HG03060 (cell line): Measurements from ENCODE around the gene ROBO2.

Source experiments
- ATAC-seq: cut with Tn5 transposase; IDR thresholded peaks from one replicate; pipeline ENCODE4 v1.9.1; 2021; ENCODE audit warnings: low read depth, moderate number of reproducible peaks; ENCODE audit not compliant: unreplicated experiment

ROBO2 gene

DNA sequence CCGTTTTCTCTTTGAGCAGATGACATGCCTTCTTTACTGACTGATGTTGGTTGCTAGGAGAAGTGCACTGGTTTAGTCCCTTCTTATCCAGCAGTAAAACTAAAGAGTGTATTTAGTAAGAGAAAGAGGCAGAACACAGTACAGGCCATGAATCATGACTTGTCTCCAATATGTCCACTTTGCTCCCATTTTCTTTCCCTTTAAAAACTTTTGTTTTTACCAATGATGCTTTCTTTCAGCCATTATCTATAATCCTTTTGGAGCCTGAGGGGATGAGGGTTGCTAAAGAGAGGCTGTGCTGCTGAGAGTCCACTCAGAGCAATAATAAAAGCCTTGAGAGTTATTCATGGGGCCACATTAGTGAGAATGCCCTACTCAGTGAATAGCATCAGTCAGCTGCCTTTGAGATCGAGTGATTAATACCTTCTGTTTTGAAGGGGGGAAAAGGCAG lies 12.2 kb downstream of the ROBO2 start:
- no peak for ATAC-seq

GRCh38 chr3:77052733-77053670 lies 13.1 kb downstream of the ROBO2 start:
- no peak for ATAC-seq

GRCh38 chr3:77053795-77054194 lies 13.9 kb downstream of the ROBO2 start:
- no peak for ATAC-seq

DNA sequence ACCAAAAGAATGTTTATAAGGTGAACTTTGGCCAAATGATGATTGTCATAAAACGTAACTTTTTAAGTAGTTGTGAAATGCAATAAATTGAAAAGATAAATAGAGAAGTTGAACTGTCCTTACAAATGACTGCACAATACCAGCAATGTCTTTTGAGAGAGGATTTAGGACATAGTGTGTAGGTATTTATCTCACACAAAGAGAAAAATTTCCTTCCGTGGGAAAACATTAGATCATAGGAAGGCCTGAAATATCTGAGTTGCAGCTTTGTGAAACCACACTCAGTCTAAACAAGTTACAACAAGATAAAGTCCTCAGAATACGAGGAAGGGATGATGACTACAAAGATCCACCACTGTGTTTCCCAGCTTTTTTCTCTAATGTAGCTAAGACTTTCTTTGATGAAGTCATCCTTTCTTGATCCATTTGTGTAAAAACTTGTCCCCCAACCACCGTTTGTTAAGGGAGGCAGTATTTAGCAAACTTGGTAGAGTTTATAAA lies 16.0 kb downstream of the ROBO2 start:
- ATAC-seq: no peak

DNA sequence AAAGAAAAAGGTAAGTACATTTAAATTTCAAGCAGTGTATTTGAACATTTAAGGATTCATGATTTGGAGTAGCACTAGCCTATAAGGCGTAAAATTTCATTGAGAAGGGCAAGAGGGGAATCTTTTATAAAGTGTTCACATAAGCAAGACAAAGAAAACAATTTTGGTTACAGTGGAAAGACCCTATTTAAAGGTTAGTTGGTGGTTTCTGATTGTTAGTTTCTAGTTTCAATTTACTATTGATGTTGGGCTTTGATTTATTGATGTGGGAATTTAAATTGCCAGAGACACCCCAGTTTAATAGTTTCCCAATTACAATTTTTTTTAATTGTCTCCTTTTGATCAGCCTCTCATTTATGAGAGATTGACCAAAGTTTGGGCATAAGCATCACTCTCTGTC lies 19.5 kb downstream of the ROBO2 start:
- ATAC-seq: no peak

DNA sequence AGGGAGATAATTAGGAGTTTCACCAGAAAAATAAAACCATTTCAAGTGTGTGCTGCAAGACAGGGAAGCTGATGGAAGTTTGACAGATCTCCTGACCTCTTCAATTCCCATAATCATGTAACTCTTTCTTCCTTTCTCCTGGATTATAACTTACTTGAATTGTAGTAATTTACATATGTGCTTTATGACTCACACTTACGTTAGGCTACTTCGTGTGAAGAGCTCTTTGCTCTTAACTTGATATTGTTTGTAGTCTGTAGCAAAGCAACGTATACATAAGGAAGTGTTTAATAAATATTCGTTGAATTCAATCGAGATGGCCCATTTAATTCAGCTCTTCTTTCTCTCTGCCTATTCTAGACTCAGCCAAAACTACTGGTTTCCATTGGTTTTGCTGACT lies 23.5 kb downstream of the ROBO2 start:
- ATAC-seq: no peak

DNA sequence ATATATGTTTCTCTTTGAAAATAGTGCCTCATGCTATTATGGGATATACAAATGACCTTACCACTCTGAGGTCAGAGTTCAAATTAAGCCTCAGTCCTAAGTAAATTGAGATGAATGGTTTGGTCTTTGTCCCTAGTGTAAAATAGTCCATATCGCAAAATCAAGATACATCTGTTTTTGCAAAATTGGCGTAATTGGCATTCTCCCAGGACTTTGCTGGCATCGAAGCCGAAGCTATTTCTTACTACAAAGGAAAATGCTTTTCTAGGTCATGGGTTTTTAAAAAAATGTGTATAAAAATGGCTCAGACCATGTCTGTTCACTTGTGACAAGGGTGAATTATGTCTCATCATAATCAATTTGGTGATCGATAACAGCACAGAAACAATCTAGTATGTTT lies 25.9 kb downstream of the ROBO2 start:
- ATAC-seq: no peak

DNA sequence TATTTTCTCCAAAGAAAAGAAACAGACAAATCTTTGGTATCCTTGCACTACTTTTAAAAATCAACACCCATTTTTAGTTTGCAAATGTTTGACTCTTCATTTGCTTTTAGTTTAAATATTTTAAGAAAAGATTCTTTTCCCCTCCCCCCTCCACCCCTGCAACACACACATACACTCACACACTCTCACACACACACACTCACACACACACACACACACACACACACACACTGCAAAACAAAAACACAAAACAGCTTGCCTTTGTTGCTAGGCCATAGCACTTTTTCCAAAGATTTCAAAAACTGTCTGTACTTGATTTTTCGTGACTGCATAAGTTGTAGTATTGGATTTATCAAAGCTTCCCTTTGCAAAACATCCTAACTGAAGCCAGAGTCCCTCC lies 26.9 kb downstream of the ROBO2 start:
- no peak for ATAC-seq

DNA sequence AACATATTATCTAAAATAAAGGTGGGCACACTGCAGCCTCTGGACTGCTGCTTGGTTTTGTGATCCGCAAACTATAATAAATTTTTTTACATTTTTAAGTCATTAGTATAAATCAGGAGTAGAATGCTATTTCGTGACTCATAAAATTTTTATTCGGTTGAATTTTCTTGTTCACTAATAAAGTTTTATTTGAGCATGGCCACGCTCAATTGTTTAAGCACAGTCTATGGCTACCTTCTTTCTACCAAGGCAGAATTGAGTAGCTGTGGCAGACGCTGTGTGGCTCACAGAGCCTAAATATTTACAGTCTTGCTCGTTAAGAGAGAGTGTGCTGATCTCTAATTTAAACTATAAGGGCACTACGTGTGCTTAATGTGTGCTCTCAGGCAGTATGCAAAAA lies 28.9 kb downstream of the ROBO2 start:
- no peak for ATAC-seq

DNA sequence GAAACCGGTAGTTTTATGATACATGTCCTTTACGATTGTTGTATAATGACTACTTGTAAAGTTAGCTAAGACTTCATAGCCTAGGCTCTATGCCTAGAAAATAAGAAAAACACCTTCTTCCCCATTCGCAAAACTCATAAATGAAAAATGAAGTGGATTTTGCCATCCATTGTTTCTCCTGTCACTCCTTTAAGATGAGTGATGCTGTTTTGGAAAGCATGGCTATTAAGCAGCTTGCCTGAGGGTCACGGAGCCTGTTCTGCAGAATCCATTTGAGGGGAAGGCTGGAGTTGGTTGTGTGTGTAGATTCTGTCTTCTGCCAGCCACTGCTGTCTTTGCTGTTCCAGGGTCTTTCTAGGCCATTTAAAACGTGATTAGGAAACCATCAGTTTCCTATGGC lies 31.5 kb downstream of the ROBO2 start:
- no peak for ATAC-seq

GRCh38 chr3:77071809-77072208 lies 31.9 kb downstream of the ROBO2 start:
- no peak for ATAC-seq

DNA sequence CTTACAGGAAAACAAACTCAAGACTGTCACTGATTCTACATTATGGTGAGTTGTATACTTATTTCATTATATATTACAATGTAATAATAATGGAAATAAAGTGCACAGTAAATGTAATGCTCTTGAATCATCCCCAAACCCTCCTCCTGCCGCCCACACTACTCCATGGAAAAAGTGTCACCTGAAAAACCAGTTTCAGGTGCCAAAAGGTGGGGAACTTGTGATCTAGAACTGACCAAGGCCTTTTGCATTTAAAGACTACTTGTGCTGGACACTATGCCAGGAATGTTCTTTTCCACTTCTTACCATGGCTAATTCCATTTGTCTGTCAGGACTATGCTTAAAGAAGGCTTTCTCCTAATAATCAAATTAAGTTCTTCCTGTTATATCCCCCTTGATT lies 32.3 kb downstream of the ROBO2 start:
- no peak for ATAC-seq

- no peak for ATAC-seq
Observed at GRCh38 chr3:77078279-77078678, 38.4 kb downstream of the ROBO2 start.

- ATAC-seq: no peak
Observed at GRCh38 chr3:77079988-77080610, 40.2 kb downstream of the ROBO2 start.

- no peak for ATAC-seq
Observed at GRCh38 chr3:77081240-77081661, 41.4 kb downstream of the ROBO2 start.

DNA sequence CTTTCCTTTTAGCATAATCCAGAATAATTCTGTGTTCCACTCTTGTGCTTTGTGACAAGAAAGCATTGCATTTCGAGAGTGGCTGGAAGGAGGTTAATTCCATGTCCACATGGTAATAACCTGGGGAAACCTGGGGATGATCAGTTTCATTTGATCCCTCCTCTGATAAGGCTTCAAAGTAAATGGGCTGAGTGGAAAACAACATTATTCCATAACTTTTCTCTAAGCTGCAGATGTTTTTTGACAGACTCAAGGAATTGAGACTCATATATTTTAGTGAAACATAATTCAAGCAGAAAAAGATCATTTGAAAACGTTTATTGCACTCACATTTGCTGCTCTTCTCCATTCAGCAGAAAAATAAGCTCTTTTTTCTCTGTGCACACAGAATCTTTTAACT lies 44.6 kb downstream of the ROBO2 start:
- no peak for ATAC-seq

- no peak for ATAC-seq
Observed at GRCh38 chr3:77086408-77086807, 46.5 kb downstream of the ROBO2 start.

- ATAC-seq: no peak
Observed at GRCh38 chr3:77091809-77092208, 51.9 kb downstream of the ROBO2 start.

DNA sequence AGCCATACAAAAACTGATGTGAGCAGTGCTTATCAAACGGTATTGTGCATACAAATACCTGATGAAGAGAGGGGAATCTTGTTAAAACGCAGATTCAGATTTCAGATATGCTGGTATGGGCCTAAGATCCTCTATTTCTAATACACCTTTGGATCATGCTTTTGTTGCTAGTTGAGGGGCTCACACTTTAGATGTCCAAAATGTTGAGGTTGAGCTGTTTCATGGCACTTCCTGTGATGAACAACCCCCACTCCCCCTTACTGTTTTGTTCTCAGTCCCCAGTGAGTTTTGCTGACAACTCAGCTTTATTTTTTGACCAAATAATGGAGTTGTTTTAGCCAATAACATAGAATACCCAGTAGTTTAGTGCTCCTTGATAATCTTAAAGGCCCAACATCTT lies 53.2 kb downstream of the ROBO2 start:
- no peak for ATAC-seq

DNA sequence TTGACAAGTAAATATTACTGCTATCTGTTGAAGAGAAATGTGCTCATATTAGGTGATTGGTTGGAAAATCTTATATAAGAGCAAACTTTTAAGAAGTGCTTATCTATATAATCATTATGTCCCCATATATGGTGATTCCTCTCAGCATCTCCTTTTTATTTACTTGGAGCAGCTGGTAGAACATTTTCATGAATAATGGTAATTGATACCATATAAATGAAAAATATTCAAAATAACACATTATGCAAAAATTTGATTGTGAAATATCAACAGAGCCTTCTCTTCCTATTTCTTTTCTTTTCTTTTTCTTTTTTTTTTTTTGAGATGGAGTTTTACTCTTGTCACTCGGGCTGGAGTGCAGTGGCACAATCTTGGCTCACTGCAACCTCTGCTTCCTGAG lies 56.2 kb downstream of the ROBO2 start:
- no peak for ATAC-seq

- ATAC-seq: no peak
Observed at GRCh38 chr3:77096966-77097890, 57.3 kb downstream of the ROBO2 start.
